ENCODE measurements around the gene TMEM87A. TPM values are rescaled to one million over a fixed set of nuclear protein-coding genes. Genes with fewer than 3 reads are reported as not detected.

The TMEM87A gene
- total RNA-seq, 1 donor from 2014 or later: 49.5 TPM

- H3K9me3 Mint-ChIP-seq (ENCODE audit: low read depth): no peaks in the 10 kb centered on the region
- peaks cover 27% of the 10 kb centered on the region for H3K36me3 Mint-ChIP-seq (ENCODE audit: low read depth)
- no peak overlapping the region for H3K27ac Mint-ChIP-seq (ENCODE audit: unreplicated experiment)
- TF ChIP-seq, protein P1, sequence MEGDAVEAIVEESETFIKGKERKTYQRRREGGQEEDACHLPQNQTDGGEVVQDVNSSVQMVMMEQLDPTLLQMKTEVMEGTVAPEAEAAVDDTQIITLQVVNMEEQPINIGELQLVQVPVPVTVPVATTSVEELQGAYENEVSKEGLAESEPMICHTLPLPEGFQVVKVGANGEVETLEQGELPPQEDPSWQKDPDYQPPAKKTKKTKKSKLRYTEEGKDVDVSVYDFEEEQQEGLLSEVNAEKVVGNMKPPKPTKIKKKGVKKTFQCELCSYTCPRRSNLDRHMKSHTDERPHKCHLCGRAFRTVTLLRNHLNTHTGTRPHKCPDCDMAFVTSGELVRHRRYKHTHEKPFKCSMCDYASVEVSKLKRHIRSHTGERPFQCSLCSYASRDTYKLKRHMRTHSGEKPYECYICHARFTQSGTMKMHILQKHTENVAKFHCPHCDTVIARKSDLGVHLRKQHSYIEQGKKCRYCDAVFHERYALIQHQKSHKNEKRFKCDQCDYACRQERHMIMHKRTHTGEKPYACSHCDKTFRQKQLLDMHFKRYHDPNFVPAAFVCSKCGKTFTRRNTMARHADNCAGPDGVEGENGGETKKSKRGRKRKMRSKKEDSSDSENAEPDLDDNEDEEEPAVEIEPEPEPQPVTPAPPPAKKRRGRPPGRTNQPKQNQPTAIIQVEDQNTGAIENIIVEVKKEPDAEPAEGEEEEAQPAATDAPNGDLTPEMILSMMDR (IDR thresholded peaks at IDR 0.05): no peak
- no peak overlapping the region for H3K4me3 Mint-ChIP-seq (ENCODE audit: unreplicated experiment)
- DNase-seq (ENCODE audit: low spot score): no peak
- H3K27me3 Mint-ChIP-seq (ENCODE audit: low read depth): no peaks in the 10 kb centered on the region
- no peaks in the 10 kb centered on the region for H3K4me1 Mint-ChIP-seq (ENCODE audit: low read depth)
These were observed 45.2 kb downstream of the TMEM87A start for GRCh38 chr15:42228036-42228435.

DNA sequence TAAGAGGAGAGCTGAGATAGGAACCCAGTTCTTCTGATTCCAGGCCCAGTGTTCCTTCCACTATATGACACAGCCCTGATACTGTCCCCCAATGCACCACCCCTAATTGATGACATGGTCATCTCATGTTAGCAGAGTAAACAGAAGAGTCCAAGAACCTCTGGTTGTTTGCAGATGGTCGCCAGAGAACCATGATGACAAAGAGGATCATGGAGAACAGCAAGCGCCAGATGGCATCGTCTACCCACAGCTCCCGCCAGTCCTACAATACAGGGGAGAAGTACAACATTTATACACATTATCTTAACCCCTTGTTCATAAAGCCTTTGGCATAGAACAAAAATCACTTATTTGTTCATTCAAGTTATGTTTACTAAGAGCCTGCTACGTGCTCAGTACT is 46.6 kb downstream of the TMEM87A start:
- Mint-ChIP-seq H3K4me3 (ENCODE audit: unreplicated experiment) (no peak overlapping the region), H3K27ac (ENCODE audit: unreplicated experiment) (no peak overlapping the region)

GRCh38 chr15:42220216-42220615 is 53.0 kb downstream of the TMEM87A start:
- Mint-ChIP-seq H3K4me3 (ENCODE audit: unreplicated experiment) (no peak overlapping the region), H3K27me3 (ENCODE audit: low read depth) (no peaks in the 10 kb centered on the region), H3K9me3 (ENCODE audit: low read depth) (no peaks in the 10 kb centered on the region), H3K27ac (ENCODE audit: unreplicated experiment) (no peak overlapping the region), H3K36me3 (ENCODE audit: low read depth) (peaks cover 25% of the 10 kb centered on the region), H3K4me1 (ENCODE audit: low read depth) (no peaks in the 10 kb centered on the region)
- TF ChIP-seq, protein P1 (IDR thresholded peaks at IDR 0.05): no peak
- no peak for DNase-seq (ENCODE audit: low spot score)

More for the DNA sequence above, 46.6 kb downstream of the TMEM87A start:
- Mint-ChIP-seq H3K36me3 (ENCODE audit: low read depth) (peaks cover 24% of the 10 kb centered on the region), H3K27me3 (ENCODE audit: low read depth) (no peaks in the 10 kb centered on the region), H3K9me3 (ENCODE audit: low read depth) (no peaks in the 10 kb centered on the region), H3K4me1 (ENCODE audit: low read depth) (no peaks in the 10 kb centered on the region)
- TF ChIP-seq, protein P1 (IDR thresholded peaks at IDR 0.05): no peak
- no peak for DNase-seq (ENCODE audit: low spot score)

GRCh38 chr15:42218953-42219592 is 54.2 kb downstream of the TMEM87A start:
- TF ChIP-seq, protein P1 (IDR thresholded peaks at IDR 0.05): no peak
- H3K4me3 Mint-ChIP-seq (ENCODE audit: unreplicated experiment): no peak overlapping the region
- H3K4me1 Mint-ChIP-seq (ENCODE audit: low read depth): no peaks in the 10 kb centered on the region
- H3K36me3 Mint-ChIP-seq (ENCODE audit: low read depth): peaks cover 25% of the 10 kb centered on the region
- no peak for DNase-seq (ENCODE audit: low spot score)
- H3K9me3 Mint-ChIP-seq (ENCODE audit: low read depth): no peaks in the 10 kb centered on the region
- no peaks in the 10 kb centered on the region for H3K27me3 Mint-ChIP-seq (ENCODE audit: low read depth)
- H3K27ac Mint-ChIP-seq (ENCODE audit: unreplicated experiment): no peak overlapping the region

GRCh38 chr15:42217568-42217967 is 55.7 kb downstream of the TMEM87A start:
- DNase-seq (ENCODE audit: low spot score): no peak
- Mint-ChIP-seq H3K9me3 (ENCODE audit: low read depth) (no peaks in the 10 kb centered on the region), H3K36me3 (ENCODE audit: low read depth) (peaks cover 25% of the 10 kb centered on the region), H3K4me1 (ENCODE audit: low read depth) (no peaks in the 10 kb centered on the region), H3K27ac (ENCODE audit: unreplicated experiment) (no peak overlapping the region), H3K27me3 (ENCODE audit: low read depth) (no peaks in the 10 kb centered on the region), H3K4me3 (ENCODE audit: unreplicated experiment) (no peak overlapping the region)
- TF ChIP-seq, protein P1 (IDR thresholded peaks at IDR 0.05): no peak
